ENCODE data around the gene MEAK7. TPM values are rescaled to one million over a fixed set of nuclear protein-coding genes. Genes with fewer than 3 reads are reported as not detected.

Gene MEAK7
- total RNA-seq, 2 donors from 2014 or later, result 13.8 to 23.2 TPM

DNA sequence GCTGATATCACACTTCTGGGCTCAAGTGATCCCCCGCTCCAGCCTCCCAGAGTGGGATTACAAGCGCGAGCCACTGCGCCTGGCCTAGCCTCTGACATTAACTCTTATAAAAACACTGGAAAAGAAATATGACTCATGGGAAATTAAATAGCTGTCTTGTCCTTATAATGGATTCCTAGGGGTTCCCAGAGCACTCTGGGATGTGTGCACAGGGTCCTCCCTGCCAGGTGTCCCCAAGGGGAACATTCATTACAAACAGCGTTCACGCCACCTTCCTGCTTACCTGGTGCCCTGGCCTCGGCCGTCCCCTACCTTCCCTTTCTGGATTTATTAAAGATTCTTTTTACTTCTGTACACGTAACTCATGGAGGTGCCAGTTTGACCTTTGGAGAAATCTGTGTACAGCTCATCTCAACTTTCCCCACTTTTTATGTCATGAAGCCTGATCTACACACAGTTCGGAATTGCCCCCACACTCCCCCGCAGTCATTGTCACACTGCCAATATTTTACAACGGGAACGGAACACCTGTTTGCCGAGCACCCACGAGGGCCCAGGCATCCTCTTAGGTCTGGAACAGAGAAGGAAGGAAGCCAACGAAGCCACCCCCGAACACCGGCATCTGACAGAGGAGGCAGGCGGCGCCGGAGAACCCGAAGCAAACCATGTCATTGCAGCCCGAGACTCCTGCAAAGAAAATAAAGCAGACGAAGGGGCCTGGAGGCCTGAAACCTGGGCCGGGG lies 39.7 kb upstream of the MEAK7 start:
- Histone ChIP-seq H3K27ac (no peak overlapping the region), H3K4me1 (ENCODE audit: control insufficient read depth in 1 of 2, low read depth in 2 of 2) (peaks cover 8 to 17% of the 10 kb centered on the region in 2 donors), H3K27me3 (replicated peaks; ENCODE audit: insufficient read depth) (no peaks in the 10 kb centered on the region), H3K36me3 (no peaks in the 10 kb centered on the region), H3K4me3 (no peak overlapping the region), H3K9me3 (no peaks in the 10 kb centered on the region)
- ATAC-seq (ENCODE audit: insufficient number of reproducible peaks, low FRiP score, low read depth) (no peak), DNase-seq (ENCODE audit: low spot score) (no peak)
- TF ChIP-seq, protein P1, sequence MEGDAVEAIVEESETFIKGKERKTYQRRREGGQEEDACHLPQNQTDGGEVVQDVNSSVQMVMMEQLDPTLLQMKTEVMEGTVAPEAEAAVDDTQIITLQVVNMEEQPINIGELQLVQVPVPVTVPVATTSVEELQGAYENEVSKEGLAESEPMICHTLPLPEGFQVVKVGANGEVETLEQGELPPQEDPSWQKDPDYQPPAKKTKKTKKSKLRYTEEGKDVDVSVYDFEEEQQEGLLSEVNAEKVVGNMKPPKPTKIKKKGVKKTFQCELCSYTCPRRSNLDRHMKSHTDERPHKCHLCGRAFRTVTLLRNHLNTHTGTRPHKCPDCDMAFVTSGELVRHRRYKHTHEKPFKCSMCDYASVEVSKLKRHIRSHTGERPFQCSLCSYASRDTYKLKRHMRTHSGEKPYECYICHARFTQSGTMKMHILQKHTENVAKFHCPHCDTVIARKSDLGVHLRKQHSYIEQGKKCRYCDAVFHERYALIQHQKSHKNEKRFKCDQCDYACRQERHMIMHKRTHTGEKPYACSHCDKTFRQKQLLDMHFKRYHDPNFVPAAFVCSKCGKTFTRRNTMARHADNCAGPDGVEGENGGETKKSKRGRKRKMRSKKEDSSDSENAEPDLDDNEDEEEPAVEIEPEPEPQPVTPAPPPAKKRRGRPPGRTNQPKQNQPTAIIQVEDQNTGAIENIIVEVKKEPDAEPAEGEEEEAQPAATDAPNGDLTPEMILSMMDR (IDR thresholded peaks at IDR 0.05), result no peak

- ATAC-seq (ENCODE audit: insufficient number of reproducible peaks, low FRiP score, low read depth), result no peak
- Histone ChIP-seq H3K9me3 (no peaks in the 10 kb centered on the region), H3K36me3 (no peaks in the 10 kb centered on the region), H3K4me3 (no peak overlapping the region), H3K27ac (no peak overlapping the region), H3K4me1 (ENCODE audit: control insufficient read depth in 1 of 2, low read depth in 2 of 2) (peaks cover 8 to 17% of the 10 kb centered on the region in 2 donors), H3K27me3 (replicated peaks; ENCODE audit: insufficient read depth) (no peaks in the 10 kb centered on the region)
- TF ChIP-seq, protein P1 (IDR thresholded peaks at IDR 0.05), result no peak
- DNase-seq (ENCODE audit: low spot score), result no peak
These were observed 38.8 kb upstream of the MEAK7 start for GRCh38 chr16:84543253-84543652.

DNA sequence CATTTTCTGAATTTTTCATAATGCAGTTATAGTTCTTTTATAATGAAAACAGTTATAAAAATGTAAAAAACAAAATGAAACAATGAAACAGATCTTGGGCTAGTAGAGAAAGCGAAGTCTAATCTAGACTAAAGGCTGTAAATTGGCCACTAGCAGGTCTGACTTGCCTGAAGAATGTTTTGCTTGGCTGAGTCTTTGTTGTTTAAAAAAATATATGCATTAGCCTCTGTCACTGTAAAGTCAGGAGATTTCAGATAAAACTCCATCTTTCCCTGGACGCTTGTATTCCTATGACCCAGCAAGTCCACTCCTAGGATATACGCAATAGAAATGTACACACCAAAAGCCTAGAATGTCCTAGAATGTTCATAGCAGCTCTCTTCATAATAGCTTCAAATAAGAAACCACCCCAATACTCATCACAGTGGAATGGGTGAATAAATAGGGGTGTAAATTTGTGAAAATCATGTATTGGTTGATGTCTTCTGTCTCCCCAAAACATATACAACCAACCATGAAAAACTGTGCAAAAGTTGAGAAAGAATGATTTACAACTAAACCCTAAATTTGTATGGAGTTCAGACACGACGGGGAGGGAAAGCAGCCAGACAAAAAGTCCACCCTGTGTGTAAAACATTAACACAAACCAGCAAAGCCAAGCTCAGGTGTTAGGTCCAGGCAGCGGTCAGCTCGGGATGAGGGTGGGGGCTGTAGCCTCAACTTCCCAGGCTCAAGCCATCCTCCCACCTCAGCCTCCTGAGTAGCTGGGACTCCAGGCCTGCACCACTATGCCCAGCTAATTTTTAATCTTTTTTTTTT lies 37.7 kb upstream of the MEAK7 start:
- peaks cover 8 to 17% of the 10 kb centered on the region in 2 donors for H3K4me1 ChIP-seq (ENCODE audit: control insufficient read depth in 1 of 2, low read depth in 2 of 2)
- ATAC-seq (ENCODE audit: insufficient number of reproducible peaks, low FRiP score, low read depth), result no peak
- peak overlapping the region; percentile 29 for H3K4me3 ChIP-seq
- no peak overlapping the region for H3K27ac ChIP-seq
- H3K9me3 ChIP-seq, result no peaks in the 10 kb centered on the region
- no peaks in the 10 kb centered on the region for H3K27me3 ChIP-seq (replicated peaks; ENCODE audit: insufficient read depth)
- TF ChIP-seq, protein P1 (IDR thresholded peaks at IDR 0.05), result no peak
- no peaks in the 10 kb centered on the region for H3K36me3 ChIP-seq
- DNase-seq (ENCODE audit: low spot score), result no peak

DNA sequence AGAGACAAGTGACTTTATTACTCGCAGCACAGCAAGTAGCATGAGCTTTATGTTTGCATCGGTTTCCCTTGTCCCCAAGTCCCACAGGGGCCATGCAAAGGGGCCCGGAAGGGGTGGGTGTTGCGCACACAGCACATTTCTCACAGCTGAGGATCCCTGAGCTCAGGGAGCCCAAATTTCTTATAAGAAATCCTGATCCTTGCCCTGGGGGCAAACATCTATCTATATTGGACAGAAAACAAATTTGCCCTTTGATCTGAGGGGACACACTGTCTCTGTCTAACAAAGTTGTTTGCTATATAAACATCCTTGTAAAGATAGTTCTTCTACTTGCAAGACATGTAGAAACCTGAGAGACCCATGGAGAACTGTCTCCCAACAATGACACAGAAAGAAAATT lies 35.7 kb upstream of the MEAK7 start:
- Histone ChIP-seq H3K4me3 (no peak overlapping the region), H3K9me3 (no peaks in the 10 kb centered on the region), H3K36me3 (no peaks in the 10 kb centered on the region), H3K4me1 (ENCODE audit: control insufficient read depth in 1 of 2, low read depth in 2 of 2) (peaks cover 8 to 17% of the 10 kb centered on the region in 2 donors), H3K27ac (no peak overlapping the region), H3K27me3 (replicated peaks; ENCODE audit: insufficient read depth) (no peaks in the 10 kb centered on the region)
- DNase-seq (ENCODE audit: low spot score) (no peak), ATAC-seq (ENCODE audit: insufficient number of reproducible peaks, low FRiP score, low read depth) (no peak)
- TF ChIP-seq, protein P1 (IDR thresholded peaks at IDR 0.05), result no peak

- ATAC-seq (ENCODE audit: insufficient number of reproducible peaks, low FRiP score, low read depth), result no peak
- Histone ChIP-seq H3K4me1 (ENCODE audit: control insufficient read depth in 1 of 2, low read depth in 2 of 2) (peaks cover 8 to 17% of the 10 kb centered on the region in 2 donors), H3K27ac (no peak overlapping the region), H3K4me3 (no peak overlapping the region), H3K36me3 (no peaks in the 10 kb centered on the region), H3K27me3 (replicated peaks; ENCODE audit: insufficient read depth) (no peaks in the 10 kb centered on the region), H3K9me3 (no peaks in the 10 kb centered on the region)
- TF ChIP-seq, protein P1 (IDR thresholded peaks at IDR 0.05), result no peak
- DNase-seq (ENCODE audit: low spot score), result no peak
These were observed 33.9 kb upstream of the MEAK7 start for GRCh38 chr16:84538222-84538840.
